ENCODE results near the gene ZXDC. TPM values are rescaled to one million over a fixed set of nuclear protein-coding genes. Genes with fewer than 3 reads are reported as not detected.

The ZXDC gene
- total RNA-seq, 1 experiment from 2014 or later, result 28.3 TPM

- TF ChIP-seq CTCF (conservative IDR thresholded peaks at IDR 0.05), result no peak
- H4K91ac ChIP-seq (ENCODE audit: insufficient read length, low read depth, low read length), result no peak overlapping the region
- no peak overlapping the region for H2AFZ ChIP-seq (ENCODE audit: low read length)
- H3K18ac ChIP-seq (ENCODE audit: insufficient read length, low read depth, low read length), result no peak overlapping the region
- no peak overlapping the region for H2BK20ac ChIP-seq (ENCODE audit: low read depth, low read length, poor library complexity, severe bottlenecking)
- H3K27ac ChIP-seq (ENCODE audit: insufficient read length, low read depth, low read length), result no peak overlapping the region
- H3K27ac Mint-ChIP-seq, result no peak overlapping the region
- no peaks in the 10 kb centered on the region for H3K23me2 ChIP-seq (ENCODE audit: insufficient read length, low read depth, low read length, poor library complexity, severe bottlenecking)
- H3K4me2 ChIP-seq (ENCODE audit: insufficient read depth, insufficient read length, low read length), result no peak overlapping the region
- no peak overlapping the region for H4K8ac ChIP-seq (replicated peaks; ENCODE audit: insufficient read length, low read depth, low read length)
- no peak overlapping the region for H3K14ac ChIP-seq (ENCODE audit: insufficient read depth, low read length)
- peaks cover 10% of the 10 kb centered on the region for H3K27me3 Mint-ChIP-seq (ENCODE audit: low read depth)
- H3T11ph ChIP-seq (ENCODE audit: low read length), result no peak overlapping the region
- H2BK15ac ChIP-seq (ENCODE audit: low read depth, low read length), result no peak overlapping the region
- no peak overlapping the region for H3K56ac ChIP-seq (ENCODE audit: insufficient read length, low read depth, low read length)
- no peak overlapping the region for H2BK5ac ChIP-seq (ENCODE audit: insufficient read length, low read length)
- H3K4me3 Mint-ChIP-seq, result no peak overlapping the region
- H3K23ac ChIP-seq (ENCODE audit: insufficient read length, low read depth, low read length), result no peak overlapping the region
- no peaks in the 10 kb centered on the region for H3K79me1 ChIP-seq (ENCODE audit: insufficient read depth, low read depth, low read length, poor library complexity, severe bottlenecking)
- peaks cover 17 to 21% of the 10 kb centered on the region in 2 experiments for H3K4me1 Mint-ChIP-seq
- no peaks in the 10 kb centered on the region for H3K27me3 ChIP-seq (ENCODE audit: insufficient read depth, low read length)
- WGBS (ENCODE audit: extremely low coverage, insufficient read length, low lambda C conversion rate), result no CpG with 5 or more reads among the region's 8 CpGs
- no peak overlapping the region for H4K5ac ChIP-seq (ENCODE audit: insufficient read length, low read depth, low read length)
- H2BK12ac ChIP-seq (ENCODE audit: insufficient read length, low read depth, low read length), result no peak overlapping the region
- H3K36me3 Mint-ChIP-seq (ENCODE audit: insufficient read depth in 1 of 3, low read depth in 3 of 3), result peaks cover 0 to 5% (median 0%) of the 10 kb centered on the region in 3 experiments; a peak in 1 of 7 replicates
- no peak overlapping the region for H3K4ac ChIP-seq (ENCODE audit: low read depth, low read length)
- no peaks in the 10 kb centered on the region for H3K9me3 ChIP-seq (ENCODE audit: control insufficient read depth, low read depth, low read length)
- H2BK120ac ChIP-seq (ENCODE audit: low read depth, low read length, poor library complexity, severe bottlenecking), result no peak overlapping the region
- H2AK5ac ChIP-seq (ENCODE audit: insufficient read length, low read length), result no peak overlapping the region
- DNase-seq, result no peak
- H3K4me1 ChIP-seq (ENCODE audit: insufficient read depth, low read length), result no peaks in the 10 kb centered on the region; the same call in 1 of the 2 replicates
- H3K9me3 Mint-ChIP-seq, result no peaks in the 10 kb centered on the region
- no peaks in the 10 kb centered on the region for H4K20me1 ChIP-seq (ENCODE audit: control insufficient read depth, insufficient read depth, insufficient read length)
- H3K9ac ChIP-seq (ENCODE audit: extremely low read depth, insufficient read length, low read length), result no peak overlapping the region
- no peaks in the 10 kb centered on the region for H3K79me2 ChIP-seq (ENCODE audit: insufficient read depth, low read length)
These were observed 74.0 kb downstream of the ZXDC start for GRCh38 chr3:126401611-126402160.
